ENCODE measurements around the gene SLC29A2.

Gene SLC29A2

GRCh38 chr11:66317723-66318599 lies 53.6 kb downstream of the SLC29A2 start:
- DNase-seq (ENCODE audit: low read depth): peak; percentile 94

- peak; percentile 66 for DNase-seq (ENCODE audit: low read depth)
Measured at GRCh38 chr11:66317322-66317722, 54.2 kb downstream of the SLC29A2 start.

- DNase-seq (ENCODE audit: low read depth): peak; percentile 78
Measured at GRCh38 chr11:66316849-66317251, 54.7 kb downstream of the SLC29A2 start, which contains the start of gene CD248. Gene CD248 (minus strand): TSS chr11:66317044. CDS start chr11:66317027, 17 bp downstream.

- DNase-seq (ENCODE audit: low read depth): no peak
Measured at GRCh38 chr11:66315921-66316811, 55.4 kb downstream of the SLC29A2 start.

GRCh38 chr11:66315498-66315885 lies 56.1 kb downstream of the SLC29A2 start:
- no peak for DNase-seq (ENCODE audit: low read depth)

- no peak for DNase-seq (ENCODE audit: low read depth)
Measured at GRCh38 chr11:66314561-66315497, 56.7 kb downstream of the SLC29A2 start.

- DNase-seq (ENCODE audit: low read depth): no peak
Measured at GRCh38 chr11:66314186-66314501, 57.4 kb downstream of the SLC29A2 start.

- peak; percentile 42 for DNase-seq (ENCODE audit: low read depth)
Measured at GRCh38 chr11:66313321-66314185, 58.0 kb downstream of the SLC29A2 start.

GRCh38 chr11:66312549-66313320 lies 58.8 kb downstream of the SLC29A2 start:
- DNase-seq (ENCODE audit: low read depth): peak; percentile 99
